Esophagus muscularis mucosa (tissue), 4 donors: Measurements from ENCODE around the gene ADSS1.

ENCODE experiments used
- EP300 ChIP-seq: sonication (generic); formaldehyde crosslinking; IDR thresholded peaks from one replicate; pipeline ENCODE4 v1.6.1; 2017; ENCODE audit warnings: antibody characterized with exemption
- POLR2A ChIP-seq: fragments of 450-650 bp; IDR thresholded peaks from one replicate; pipeline ENCODE4 v1.6.1; 2017; ENCODE audit warnings: antibody characterized with exemption, moderate library complexity, mild to moderate bottlenecking, low read depth
- TF ChIP-seq, protein P1 (sequence below), 3 experiments: fragments of 200-600 bp in 2 of 3; fragments of 450-650 bp in 1 of 3; sonication (generic) in 2 of 3; IDR thresholded peaks; one replicate each; pipeline ENCODE4 v1.5.1; 2017 to 2019; ENCODE audit warnings: antibody characterized with exemption in 3 of 3, mild to moderate bottlenecking in 2 of 3, moderate library complexity in 1 of 3

DNA sequence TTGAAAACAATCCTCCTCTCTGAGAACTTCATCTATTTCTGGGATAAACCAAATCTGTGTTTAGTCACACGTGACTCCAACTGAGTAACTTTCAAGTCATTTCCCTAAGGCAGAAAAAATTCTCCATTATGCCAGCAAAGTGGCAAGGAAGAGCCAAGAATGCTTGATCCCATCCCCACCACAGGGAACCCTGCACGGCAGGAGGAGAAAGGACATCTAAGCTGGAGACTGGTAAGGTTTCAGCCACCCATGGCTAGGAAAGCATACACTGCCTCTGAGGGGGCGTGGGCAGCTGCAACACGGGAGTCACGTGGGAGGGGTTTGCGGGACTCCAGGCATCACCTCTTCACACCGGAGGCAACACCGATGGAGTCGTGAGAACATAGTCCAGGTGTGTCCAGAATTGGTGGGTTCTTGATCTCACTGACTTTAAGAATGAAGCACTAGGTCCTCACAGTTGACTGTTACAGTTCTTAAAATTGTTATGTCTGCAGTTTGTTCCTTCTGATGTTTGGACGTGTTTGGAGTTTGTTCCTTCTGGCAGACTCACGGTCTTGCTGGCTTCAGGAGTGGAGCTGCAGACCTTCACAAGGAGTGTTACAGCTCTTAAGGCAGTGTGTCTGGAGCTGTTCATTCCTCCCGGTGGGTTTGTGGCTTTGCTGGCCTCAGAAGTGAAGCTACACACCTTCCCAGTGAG lies 26.2 kb downstream of the ADSS1 start:
- TF ChIP-seq, protein P1, sequence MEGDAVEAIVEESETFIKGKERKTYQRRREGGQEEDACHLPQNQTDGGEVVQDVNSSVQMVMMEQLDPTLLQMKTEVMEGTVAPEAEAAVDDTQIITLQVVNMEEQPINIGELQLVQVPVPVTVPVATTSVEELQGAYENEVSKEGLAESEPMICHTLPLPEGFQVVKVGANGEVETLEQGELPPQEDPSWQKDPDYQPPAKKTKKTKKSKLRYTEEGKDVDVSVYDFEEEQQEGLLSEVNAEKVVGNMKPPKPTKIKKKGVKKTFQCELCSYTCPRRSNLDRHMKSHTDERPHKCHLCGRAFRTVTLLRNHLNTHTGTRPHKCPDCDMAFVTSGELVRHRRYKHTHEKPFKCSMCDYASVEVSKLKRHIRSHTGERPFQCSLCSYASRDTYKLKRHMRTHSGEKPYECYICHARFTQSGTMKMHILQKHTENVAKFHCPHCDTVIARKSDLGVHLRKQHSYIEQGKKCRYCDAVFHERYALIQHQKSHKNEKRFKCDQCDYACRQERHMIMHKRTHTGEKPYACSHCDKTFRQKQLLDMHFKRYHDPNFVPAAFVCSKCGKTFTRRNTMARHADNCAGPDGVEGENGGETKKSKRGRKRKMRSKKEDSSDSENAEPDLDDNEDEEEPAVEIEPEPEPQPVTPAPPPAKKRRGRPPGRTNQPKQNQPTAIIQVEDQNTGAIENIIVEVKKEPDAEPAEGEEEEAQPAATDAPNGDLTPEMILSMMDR (IDR thresholded peaks at IDR 0.05) = no peak
- TF ChIP-seq POLR2A (no peak), EP300 (no peak)
